ENCODE data around the gene PSD4. TPM values are rescaled to one million over a fixed set of nuclear protein-coding genes. Genes with fewer than 3 reads are reported as not detected.

Gene PSD4
- total and polyA plus RNA-seq, 2 of the 8 experiments (the other 6 are each of a cell fraction or from before 2014, with no cell fraction given) = 0.53 to 1.2 TPM

GRCh38 chr2:113158884-113159553, 14.8 kb upstream of the PSD4 start:
- ChIA-PET CTCF (ENCODE audit: partially characterized antibody) (interaction anchor here (0.8 to 5.2 kb wide), 11 partner anchors 8 to 217 kb away, joined by 3 to 68 read pairs (median 4); partner anchors contain the start of gene PSD4), POLR2A (ENCODE audit: partially characterized antibody) (interaction anchor here (0.9 kb wide), 1 partner anchor 21 kb away, joined by 3 read pairs; no protein-coding TSS in a partner anchor)
- Histone ChIP-seq H4K8ac (ENCODE audit: extremely low read depth, insufficient read depth, low read length) (no peak overlapping the region; the same call in 1 of the 2 replicates), H3K4me2 (ENCODE audit: insufficient read depth in 1 of 2, low read depth in 2 of 2, low read length in 2 of 2) (no peak overlapping the region), H2AK5ac (ENCODE audit: low read depth, low read length) (no peak overlapping the region), H4K91ac (replicated peaks; ENCODE audit: insufficient read length, low read length) (no peak overlapping the region), H3K79me2 (ENCODE audit: control insufficient read depth in 1 of 2, insufficient read depth in 2 of 2, low read length in 2 of 2) (no peaks in the 10 kb centered on the region), H3K4me3 (ENCODE audit: extremely low read depth in 1 of 4, insufficient read depth in 2 of 4, low read depth in 3 of 4, low read length in 4 of 4) (no peak overlapping the region), H3K79me1 (ENCODE audit: low read depth, low read length) (no peaks in the 10 kb centered on the region), H3K36me3 (ENCODE audit: control insufficient read depth in 2 of 4, insufficient read depth in 4 of 4, low read length in 3 of 4) (no peaks in the 10 kb centered on the region), H3K27me3 (replicated peaks in 1 of 4; ENCODE audit: control insufficient read depth in 3 of 4, extremely low read depth in 1 of 4, insufficient read depth in 3 of 4, low read length in 3 of 4) (peaks cover 2 to 14% (median 10%) of the 10 kb centered on the region in 4 experiments), H3K23me2 (ENCODE audit: low read depth, low read length) (peaks cover 4% of the 10 kb centered on the region; the same call in 1 of the 2 replicates), H3K14ac (ENCODE audit: insufficient read length) (no peak overlapping the region), H3K4ac (replicated peaks; ENCODE audit: insufficient read length, low read depth, low read length) (no peak overlapping the region), H3K4me1 (replicated peaks in 1 of 4; ENCODE audit: control insufficient read depth in 3 of 4, insufficient read depth in 4 of 4, low read length in 3 of 4) (peaks cover 1 to 10% (median 2%) of the 10 kb centered on the region in 4 experiments; a peak in 4 of 7 replicates), H3K27ac (ENCODE audit: low read depth, low read length) (no peak overlapping the region), H3K23ac (ENCODE audit: insufficient read length) (no peak overlapping the region), H3K18ac (ENCODE audit: extremely low read depth, low read length) (no peak overlapping the region), H4K5ac (ENCODE audit: insufficient read length, low read depth, low read length) (no peak overlapping the region), H2BK15ac (ENCODE audit: low read length) (0 out of 2 replicates have a peak overlapping the region, but pooled peaks have one; percentile 46), H3K9ac (replicated peaks in 1 of 4; ENCODE audit: extremely low read depth in 1 of 4, low read depth in 3 of 4, low read length in 3 of 4) (no peak overlapping the region), H3K56ac (replicated peaks; ENCODE audit: insufficient read length, low read depth, low read length) (no peak overlapping the region), H2BK20ac (ENCODE audit: low read length) (no peak overlapping the region), H2BK12ac (ENCODE audit: low read depth, low read length) (no peak overlapping the region), H2BK120ac (replicated peaks; ENCODE audit: low read depth, low read length) (no peak overlapping the region), H2AFZ (ENCODE audit: low read length) (no peak overlapping the region), H4K20me1 (replicated peaks in 1 of 2; ENCODE audit: control insufficient read depth in 1 of 2, insufficient read depth in 2 of 2, low read length in 2 of 2) (no peaks in the 10 kb centered on the region), H3K9me3 (ENCODE audit: insufficient read depth in 2 of 2, low read depth in 1 of 2, low read length in 1 of 2) (no peaks in the 10 kb centered on the region), H2BK5ac (ENCODE audit: low read depth, low read length) (no peak overlapping the region)
- no peak for FAIRE-seq
- DNase-seq (ENCODE audit: low read depth in 1 of 2, low spot score in 2 of 2) = peak in 1 of 2 experiments; percentile 24
- TF ChIP-seq POU5F1 (IDR thresholded peaks at IDR 0.05; ENCODE audit: low read depth, low read length) (no peak), JUN (IDR thresholded peaks at IDR 0.05; ENCODE audit: low read depth, low read length) (no peak), SAP30 (IDR thresholded peaks at IDR 0.05; ENCODE audit: insufficient read depth, insufficient replicate concordance, low read length) (no peak), KDM1A (IDR thresholded peaks at IDR 0.05; ENCODE audit: borderline replicate concordance, low read length) (no peak), SIN3A (conservative IDR thresholded peaks at IDR 0.05 in 1 of 2, IDR thresholded peaks at IDR 0.05 in 1 of 2; ENCODE audit: low read depth in 1 of 2, low read length in 2 of 2) (no peak), SRF (IDR thresholded peaks at IDR 0.05; ENCODE audit: low read depth, low read length) (no peak), RNF2 (IDR thresholded peaks at IDR 0.05; ENCODE audit: borderline replicate concordance, low read depth, low read length, missing control alignments, poor library complexity, severe bottlenecking) (no peak), BCL11A (IDR thresholded peaks at IDR 0.05; ENCODE audit: low read depth in 2 of 2, low read length in 2 of 2) (no peak), MAFK (IDR thresholded peaks at IDR 0.05; ENCODE audit: low read depth, low read length) (no peak), TCF12 (IDR thresholded peaks at IDR 0.05; ENCODE audit: low read depth, low read length) (no peak)
- 89% methylated on average over 4 of the region's 4 CpGs; no CpG with 5 or more reads in 1 of the 2 experiments for WGBS, 2 experiments (ENCODE audit: extremely low coverage in 1 of 2, insufficient coverage in 1 of 2, insufficient read length in 1 of 2, insufficient replicate concordance in 2 of 2, low coverage in 1 of 2, low lambda C conversion rate in 2 of 2, missing lambda C conversion rate in 1 of 2)
